Fibroblast of the aortic adventitia (primary cell): ENCODE measurements around the gene PRMT7. TPM values are rescaled to one million over a fixed set of nuclear protein-coding genes. Genes with fewer than 3 reads are reported as not detected.

ENCODE experiments used
- DNase-seq: peaks from one replicate; pipeline ENCODE4 v3.0.0-alpha.2; 2010; ENCODE audit warnings: low read depth
- H3K4me3 ChIP-seq: 2 replicates; pipeline ENCODE4 v1.5.1; 2011; ENCODE audit warnings: low read depth, mild to moderate bottlenecking, control low read depth, low read length, moderate library complexity
- CTCF ChIP-seq: IDR thresholded peaks from 2 replicates; pipeline ENCODE4 v1.5.1; 2011; ENCODE audit warnings: mild to moderate bottlenecking, low read length, control low read depth, inconsistent platforms; ENCODE audit not compliant: insufficient read depth
- total RNA-seq: library from RNA; depleted of rRNA; stranded (reverse); fragments of >200 nt; gene quantifications from 2 replicates; pipeline ENCODE4 v1.2.3, GENCODE V29; 2012; ENCODE audit warnings: low replicate concordance

PRMT7 gene
- total RNA-seq, 1 donor: 42.1 TPM

DNA sequence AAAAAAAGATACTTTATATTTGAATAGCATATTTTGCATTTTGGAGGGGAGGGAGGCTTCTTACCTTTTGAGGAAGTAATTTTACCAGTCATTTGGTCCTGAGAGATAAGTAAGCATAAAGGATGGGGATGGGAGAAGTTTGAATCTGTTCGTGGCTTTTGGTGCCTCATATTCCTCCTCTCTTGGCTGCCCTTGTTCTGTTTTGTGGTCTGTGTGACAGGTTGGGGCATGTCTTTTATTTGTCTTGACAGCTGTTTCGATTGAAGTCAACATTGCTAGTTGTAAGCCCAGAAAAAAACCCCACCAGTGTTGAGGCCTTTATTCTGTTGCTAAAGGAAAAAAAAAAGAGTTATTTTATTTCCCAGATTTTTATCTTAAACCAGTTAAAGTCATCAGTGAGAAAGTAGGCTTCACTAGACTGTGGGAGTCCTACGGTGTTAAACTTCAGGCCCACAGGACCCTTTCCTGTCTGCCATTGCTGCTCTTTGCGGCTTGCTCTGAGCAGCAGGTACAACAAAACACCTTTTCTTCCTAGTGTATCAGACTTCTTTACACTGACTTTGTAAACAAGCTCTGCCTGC lies 35.1 kb upstream of the PRMT7 start:
- no peak for TF ChIP-seq CTCF
- no peak overlapping the region for H3K4me3 ChIP-seq
- DNase-seq: no peak

GRCh38 chr16:68276223-68276622 lies 34.6 kb upstream of the PRMT7 start:
- no peak for TF ChIP-seq CTCF
- DNase-seq: no peak
- H3K4me3 ChIP-seq: no peak overlapping the region

DNA sequence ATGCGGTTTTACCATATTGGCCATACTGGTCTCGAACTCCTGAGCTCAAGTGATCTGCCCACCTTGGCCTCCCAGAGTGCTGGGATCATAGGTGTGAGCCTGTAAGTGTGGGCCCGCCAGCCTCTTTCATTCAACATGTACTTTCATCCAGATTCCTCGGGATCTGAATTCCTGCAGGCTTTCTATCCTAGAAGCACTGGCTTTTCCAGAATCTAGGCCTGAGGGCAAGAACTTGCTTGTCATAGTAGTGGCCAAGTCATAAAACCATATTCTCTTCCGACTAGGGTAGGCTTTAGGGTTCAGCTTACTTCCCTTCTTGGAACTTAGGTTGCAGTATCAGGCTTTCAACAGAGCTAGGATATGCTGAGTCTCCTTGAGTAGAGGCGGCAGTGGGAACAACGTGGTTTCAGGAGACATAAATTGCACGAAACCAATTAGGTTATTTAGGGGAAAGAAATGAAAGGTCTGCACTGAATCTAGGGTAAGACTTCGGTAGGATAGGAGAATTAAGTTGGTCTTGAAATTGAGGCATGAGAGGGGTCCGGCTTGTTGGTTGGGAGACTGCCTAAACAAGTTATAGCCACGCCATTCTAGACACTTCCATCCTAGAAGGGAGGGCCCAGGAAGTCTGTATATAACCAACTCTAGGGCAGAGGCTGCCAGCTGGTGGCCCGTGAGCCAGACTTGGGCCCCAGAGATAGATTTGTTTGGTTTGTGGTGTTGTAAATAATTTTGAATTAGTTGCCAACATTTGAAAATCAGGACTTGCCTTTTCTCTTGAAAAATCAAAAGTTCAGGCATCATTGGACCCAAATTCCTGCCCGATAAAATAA lies 30.9 kb upstream of the PRMT7 start:
- no peak for TF ChIP-seq CTCF
- DNase-seq: no peak
- no peak overlapping the region for H3K4me3 ChIP-seq

GRCh38 chr16:68281368-68282063 lies 29.3 kb upstream of the PRMT7 start:
- no peak for TF ChIP-seq CTCF
- no peak for DNase-seq
- no peak overlapping the region for H3K4me3 ChIP-seq

DNA sequence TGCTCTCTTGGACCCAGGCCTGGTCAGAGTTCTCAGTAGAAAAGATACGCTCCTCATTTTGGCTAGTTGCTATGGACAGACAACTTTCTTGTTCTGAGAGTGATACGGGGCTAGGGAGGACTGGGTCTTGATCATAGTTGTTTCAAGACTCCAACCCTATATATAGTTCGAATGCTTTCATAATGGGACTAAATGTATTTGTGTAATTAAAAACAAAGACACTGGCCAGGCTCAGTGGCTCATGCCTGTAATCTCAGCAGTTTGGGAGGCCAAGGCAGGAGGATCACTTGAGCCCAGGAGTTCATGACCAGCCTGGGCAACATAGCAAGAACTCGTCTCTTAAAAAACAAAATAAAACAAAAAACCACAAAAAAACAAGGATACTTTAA lies 28.8 kb upstream of the PRMT7 start:
- no peak overlapping the region for H3K4me3 ChIP-seq
- no peak for DNase-seq
- TF ChIP-seq CTCF: no peak

GRCh38 chr16:68283346-68283745 lies 27.5 kb upstream of the PRMT7 start:
- no peak for TF ChIP-seq CTCF
- no peak overlapping the region for H3K4me3 ChIP-seq
- no peak for DNase-seq
